Activated CD8-positive, alpha-beta memory T cell treated with anti-CD3 and anti-CD28 coated beads for 36 hours (primary cell): Measurements from ENCODE around the gene GJA9. TPM values are rescaled to one million over a fixed set of nuclear protein-coding genes. Genes with fewer than 3 reads are reported as not detected.
"Not testable (repeated sequence)": the region's sequence is repeated elsewhere in the genome, so short reads cannot be mapped to it uniquely, and the experiment has no call there.

Source experiments
- CTCF ChIA-PET: fragments of 350-600 bp; sonication (Branson Sonifier 250); formaldehyde crosslinking; loops from one replicate; lab custom pipeline; 2021; ENCODE audit warnings: antibody characterized with exemption; lab: Charles Lee
- POLR2A ChIA-PET: fragments of 350-600 bp; sonication (Branson Sonifier 250); formaldehyde crosslinking; loops from one replicate; lab custom pipeline; 2021; ENCODE audit warnings: antibody characterized with exemption; lab: Charles Lee
- total RNA-seq, 2 experiments: library from RNA; stranded (reverse); gene quantifications; one replicate each; pipeline ENCODE4 v1.2.3, GENCODE V29; 2021

The GJA9 gene
- total RNA-seq, 2 experiments from 2014 or later: not detected

- POLR2A ChIA-PET: no interaction called here
- CTCF ChIA-PET: no interaction called here
These were observed 7.3 kb upstream of the GJA9 start for GRCh38 chr1:38888423-38889333.

GRCh38 chr1:38885092-38885491, 3.7 kb upstream of the GJA9 start:
- ChIA-PET POLR2A (no interaction called here), CTCF (no interaction called here)

GRCh38 chr1:38875811-38876210, 5.6 kb downstream of the GJA9 start:
- POLR2A ChIA-PET: no interaction called here
- CTCF ChIA-PET: no interaction called here

- POLR2A ChIA-PET: interaction anchor here (0.5 kb wide), 1 partner anchor 127 kb away, joined by 3 read pairs; no protein-coding TSS in a partner anchor
- CTCF ChIA-PET: interaction anchor here (2.4 kb wide), 1 partner anchor 11 kb away, joined by 5 read pairs; no protein-coding TSS in a partner anchor
These were observed 8.1 kb downstream of the GJA9 start, which contains the start of gene MYCBP for GRCh38 chr1:38873027-38873969. TSS of gene MYCBP (minus strand) at chr1:38873348. CDS start at chr1:38873305, 43 bp downstream.

- ChIA-PET CTCF (interaction anchor here (1.3 to 2.4 kb wide), 2 partner anchors 11 to 20 kb away, joined by 3 to 5 read pairs; no protein-coding TSS in a partner anchor), POLR2A (interaction anchor here (0.7 kb wide), 1 partner anchor 154 kb away, joined by 3 read pairs; the partner anchor contains the start of gene NDUFS5)
These were observed 8.9 kb downstream of the GJA9 start for GRCh38 chr1:38872401-38873026.

GRCh38 chr1:38870996-38871395, 10.4 kb downstream of the GJA9 start:
- ChIA-PET POLR2A (interaction anchor here (0.7 to 1.9 kb wide), 4 partner anchors 12 to 155 kb away, joined by 3 to 7 read pairs (median 4); partner anchors contain the start of genes NDUFS5 and RRAGC), CTCF (no interaction called here)

GRCh38 chr1:38867208-38867607, 14.2 kb downstream of the GJA9 start:
- POLR2A ChIA-PET: no interaction called here
- CTCF ChIA-PET: no interaction called here

GRCh38 chr1:38865112-38865715, 16.2 kb downstream of the GJA9 start:
- ChIA-PET CTCF (no interaction called here), POLR2A (no interaction called here)

GRCh38 chr1:38860454-38860795, 21.0 kb downstream of the GJA9 start:
- ChIA-PET CTCF (no interaction called here), POLR2A (no interaction called here)

GRCh38 chr1:38859561-38860453, 21.6 kb downstream of the GJA9 start, which contains the start of gene RRAGC:
TSS of gene RRAGC (minus strand) at chr1:38859772. CDS start at chr1:38859646, 126 bp downstream.
- POLR2A ChIA-PET: interaction anchor here (0.9 to 1.2 kb wide), 3 partner anchors 11 to 167 kb away, joined by 3 to 7 read pairs (median 6); partner anchors contain the start of gene NDUFS5

GRCh38 chr1:38858833-38859560, 22.4 kb downstream of the GJA9 start:
- POLR2A ChIA-PET: interaction anchor here (0.6 to 1.2 kb wide), 4 partner anchors 12 to 248 kb away, joined by 3 to 7 read pairs (median 4); partner anchors contain the start of gene NDUFS5
- CTCF ChIA-PET: no interaction called here

More at GRCh38 chr1:38859561-38860453, 21.6 kb downstream of the GJA9 start, which contains the start of gene RRAGC:
- CTCF ChIA-PET: no interaction called here

GRCh38 chr1:38852780-38853179, 28.6 kb downstream of the GJA9 start:
- ChIA-PET POLR2A (interaction anchor here (1.7 to 2.9 kb wide), 3 partner anchors 174 to 825 kb away, joined by 4 to 10 read pairs (median 4); partner anchors contain the start of gene NDUFS5), CTCF (interaction anchor here (1.0 kb wide), 1 partner anchor 19 kb away, joined by 3 read pairs; no protein-coding TSS in a partner anchor)

- CTCF ChIA-PET: no interaction called here
These were observed 33.3 kb downstream of the GJA9 start for GRCh38 chr1:38848071-38848470.

GRCh38 chr1:38846210-38846609, 35.2 kb downstream of the GJA9 start:
- ChIA-PET POLR2A (no interaction called here), CTCF (interaction anchor here (1.1 kb wide), 1 partner anchor 152 kb away, joined by 3 read pairs; no protein-coding TSS in a partner anchor)

More at GRCh38 chr1:38848071-38848470, 33.3 kb downstream of the GJA9 start:
- POLR2A ChIA-PET: interaction anchor here (0.6 kb wide), 1 partner anchor 583 kb away, joined by 4 read pairs; no protein-coding TSS in a partner anchor

GRCh38 chr1:38845088-38845487, 36.3 kb downstream of the GJA9 start:
- POLR2A ChIA-PET: not testable (repeated sequence)
- CTCF ChIA-PET: interaction anchor here (1.1 kb wide), 1 partner anchor 153 kb away, joined by 3 read pairs; no protein-coding TSS in a partner anchor

GRCh38 chr1:38840281-38840680, 41.1 kb downstream of the GJA9 start:
- CTCF ChIA-PET: no interaction called here

More at GRCh38 chr1:38840281-38840680, 41.1 kb downstream of the GJA9 start:
- POLR2A ChIA-PET: interaction anchor here (0.6 kb wide), 1 partner anchor 9 kb away, joined by 3 read pairs; no protein-coding TSS in a partner anchor
